Activated gamma-delta T cell treated with Interleukin-2 at 50 U/mL for 16 hours (primary cell): ENCODE measurements around the gene CASKIN1.
"Not testable (repeated sequence)": the region's sequence is repeated elsewhere in the genome, so short reads cannot be mapped to it uniquely, and the experiment has no call there.

ENCODE experiments used
- DNase-seq: peaks from one replicate; pipeline ENCODE4 v3.0.0-alpha.2; 2020

Gene CASKIN1

DNA sequence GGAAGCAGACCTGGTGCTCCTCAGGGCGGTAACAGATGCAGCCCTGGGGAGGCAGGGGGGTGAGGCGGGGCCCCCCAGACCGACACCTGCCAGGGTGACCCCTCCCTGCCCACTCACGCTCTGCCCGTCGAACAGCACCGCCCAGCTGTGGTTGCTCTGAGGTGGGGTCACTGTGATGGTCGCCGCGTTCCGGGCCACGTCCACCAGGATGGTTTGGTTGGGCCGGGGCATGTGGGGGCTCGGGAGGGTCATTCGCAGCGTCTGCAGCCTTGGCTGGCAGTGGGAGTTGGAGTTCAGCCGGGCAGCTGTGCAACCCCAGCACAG, 13.6 kb upstream of the CASKIN1 start:
- DNase-seq: no peak

DNA sequence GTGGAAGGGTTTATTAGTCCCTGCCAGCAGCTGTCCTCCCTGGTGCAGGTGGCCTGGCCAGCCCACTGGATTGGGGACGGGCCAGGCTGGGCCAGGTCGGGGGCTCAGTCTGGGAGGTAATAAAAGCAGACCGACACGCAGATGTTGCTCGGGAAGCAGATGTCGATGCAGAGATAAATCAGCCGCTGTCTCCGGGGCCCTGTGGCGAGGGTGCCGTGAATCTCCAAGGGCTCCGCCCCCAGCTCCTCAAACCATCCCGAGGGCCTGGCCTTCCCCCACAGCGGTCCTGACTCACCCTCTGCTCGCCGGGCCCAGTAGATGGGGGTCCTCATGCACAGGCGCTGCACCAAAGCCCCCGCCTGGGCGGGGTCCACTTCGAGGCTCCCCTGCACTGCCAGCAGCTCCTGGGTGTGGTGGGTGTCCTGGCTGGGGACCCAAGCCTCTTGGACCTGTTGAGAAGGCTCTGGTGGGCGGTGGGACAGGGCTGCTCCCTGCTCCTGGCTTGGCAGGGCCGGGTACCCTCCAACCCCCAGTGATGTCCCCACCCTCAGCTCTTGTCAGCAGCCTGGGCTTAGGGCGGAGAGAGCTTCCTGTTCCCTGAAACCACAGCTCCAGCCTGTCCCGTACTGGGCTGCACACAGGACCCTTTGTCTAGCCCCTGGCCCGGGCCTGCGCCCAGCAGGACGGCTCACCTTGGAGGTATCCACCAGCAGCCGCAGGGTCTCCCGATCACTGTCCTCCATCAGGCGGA, 13.0 kb upstream of the CASKIN1 start:
- DNase-seq: no peak

DNA sequence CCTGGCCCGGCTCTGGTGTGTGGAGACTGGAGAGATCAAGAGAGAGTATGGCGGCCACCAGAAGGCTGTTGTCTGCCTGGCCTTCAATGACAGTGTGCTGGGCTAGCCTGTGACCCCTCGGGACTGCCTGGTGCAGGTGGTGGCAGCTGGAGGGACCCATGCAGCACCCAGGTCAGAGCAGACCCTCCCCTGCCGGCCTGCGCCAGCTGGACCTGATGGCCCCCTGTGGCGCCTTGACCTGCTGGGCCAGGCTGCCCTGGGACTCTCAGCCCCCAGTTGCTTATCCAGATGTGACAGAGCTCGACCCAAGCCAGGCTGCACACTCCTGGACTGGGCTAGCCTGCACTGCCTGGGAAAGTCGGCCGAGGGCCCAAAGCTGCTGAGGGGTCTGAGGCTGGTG, 12.4 kb upstream of the CASKIN1 start:
- DNase-seq: no peak

DNA sequence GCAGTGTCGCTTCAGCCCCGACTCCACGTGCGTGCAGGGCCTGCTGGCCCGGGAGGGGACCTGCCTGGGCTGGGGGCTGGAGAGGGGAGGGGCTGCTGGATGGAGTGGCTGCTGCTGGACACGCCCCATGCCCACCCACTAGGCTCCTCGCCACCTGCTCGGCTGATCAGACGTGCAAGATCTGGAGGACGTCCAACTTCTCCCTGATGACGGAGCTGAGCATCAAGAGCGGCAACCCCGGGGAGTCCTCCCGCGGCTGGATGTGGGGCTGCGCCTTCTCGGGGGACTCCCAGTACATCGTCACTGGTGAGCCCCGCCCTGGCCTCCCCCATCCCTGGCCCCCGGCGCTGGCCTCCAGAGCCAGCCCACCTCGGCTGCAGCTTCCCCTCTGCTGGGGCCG, 11.9 kb upstream of the CASKIN1 start:
- DNase-seq: no peak

DNA sequence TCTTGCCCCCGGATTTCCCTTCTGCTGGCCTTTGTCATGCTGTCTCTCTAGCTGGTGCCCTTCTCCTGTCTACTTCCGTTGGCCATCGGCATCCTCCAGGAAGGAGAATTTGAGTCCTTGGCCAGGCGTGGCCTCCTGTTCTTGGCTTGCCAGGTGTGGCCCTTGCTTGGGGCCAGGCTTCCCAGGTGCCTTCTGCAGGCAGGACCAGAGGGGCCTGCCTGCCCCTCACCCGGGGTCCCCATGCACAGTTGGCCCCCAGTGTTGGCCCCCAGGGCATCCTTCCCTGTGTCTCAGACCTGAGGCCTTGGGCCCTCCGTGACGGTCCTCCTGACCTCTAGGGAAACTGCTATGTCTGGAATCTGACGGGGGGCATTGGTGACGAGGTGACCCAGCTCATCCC, 11.5 kb upstream of the CASKIN1 start:
- no peak for DNase-seq

DNA sequence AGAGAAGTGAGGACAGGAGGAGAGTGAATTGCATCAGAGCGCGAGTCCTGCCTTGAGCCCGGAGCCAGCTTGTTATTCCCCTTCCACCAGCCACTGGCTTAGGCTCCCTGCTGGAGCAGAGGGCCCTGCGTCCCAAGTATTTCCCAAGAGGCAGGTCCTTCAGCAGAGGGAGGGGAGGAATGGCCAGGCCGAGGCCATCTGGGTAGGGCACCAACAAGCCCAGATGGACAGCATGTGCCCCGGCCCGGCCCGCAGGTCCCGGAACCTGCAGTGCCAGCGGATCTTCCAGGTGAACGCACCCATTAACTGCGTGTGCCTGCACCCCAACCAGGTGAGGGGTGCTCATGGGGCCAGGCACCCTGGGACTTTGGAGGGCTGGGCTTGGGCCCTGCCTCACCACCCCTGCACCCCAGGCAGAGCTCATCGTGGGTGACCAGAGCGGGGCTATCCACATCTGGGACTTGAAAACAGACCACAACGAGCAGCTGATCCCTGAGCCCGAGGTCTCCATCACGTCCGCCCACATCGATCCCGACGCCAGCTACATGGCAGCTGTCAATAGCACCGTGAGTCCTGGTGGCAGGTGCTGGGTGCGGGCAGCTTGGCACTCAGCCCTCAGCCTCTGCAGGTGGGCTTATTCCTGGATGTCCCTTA, 10.5 kb upstream of the CASKIN1 start:
- DNase-seq: no peak

DNA sequence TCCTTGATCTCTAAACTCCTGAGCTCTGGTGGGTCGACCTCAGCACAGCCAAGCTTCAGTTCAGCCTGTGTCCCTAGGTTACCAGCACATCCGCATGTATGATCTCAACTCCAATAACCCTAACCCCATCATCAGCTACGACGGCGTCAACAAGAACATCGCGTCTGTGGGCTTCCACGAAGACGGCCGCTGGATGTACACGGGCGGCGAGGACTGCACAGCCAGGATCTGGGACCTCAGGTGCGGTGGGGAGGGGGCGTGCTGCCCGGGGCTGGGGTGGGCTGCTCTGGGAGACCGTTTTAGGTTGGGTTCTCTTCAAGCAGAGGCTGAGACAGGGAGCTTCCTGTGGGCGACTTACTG, 10.0 kb upstream of the CASKIN1 start:
- no peak for DNase-seq

DNA sequence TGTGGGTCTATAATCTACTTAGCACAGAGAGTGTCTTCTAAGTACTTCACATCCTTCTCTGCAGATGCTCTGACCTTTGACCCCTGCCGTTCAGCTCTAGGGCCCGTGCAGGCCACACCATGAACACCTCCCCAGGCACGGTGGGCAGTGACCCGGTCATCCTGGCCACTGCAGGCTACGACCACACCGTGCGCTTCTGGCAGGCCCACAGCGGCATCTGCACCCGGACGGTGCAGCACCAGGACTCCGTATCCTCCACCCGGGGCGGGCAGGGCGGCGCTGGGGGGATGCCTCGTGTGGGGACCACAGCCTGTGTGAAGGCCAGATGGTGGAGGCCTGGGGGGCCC, 9.5 kb upstream of the CASKIN1 start:
- no peak for DNase-seq

DNA sequence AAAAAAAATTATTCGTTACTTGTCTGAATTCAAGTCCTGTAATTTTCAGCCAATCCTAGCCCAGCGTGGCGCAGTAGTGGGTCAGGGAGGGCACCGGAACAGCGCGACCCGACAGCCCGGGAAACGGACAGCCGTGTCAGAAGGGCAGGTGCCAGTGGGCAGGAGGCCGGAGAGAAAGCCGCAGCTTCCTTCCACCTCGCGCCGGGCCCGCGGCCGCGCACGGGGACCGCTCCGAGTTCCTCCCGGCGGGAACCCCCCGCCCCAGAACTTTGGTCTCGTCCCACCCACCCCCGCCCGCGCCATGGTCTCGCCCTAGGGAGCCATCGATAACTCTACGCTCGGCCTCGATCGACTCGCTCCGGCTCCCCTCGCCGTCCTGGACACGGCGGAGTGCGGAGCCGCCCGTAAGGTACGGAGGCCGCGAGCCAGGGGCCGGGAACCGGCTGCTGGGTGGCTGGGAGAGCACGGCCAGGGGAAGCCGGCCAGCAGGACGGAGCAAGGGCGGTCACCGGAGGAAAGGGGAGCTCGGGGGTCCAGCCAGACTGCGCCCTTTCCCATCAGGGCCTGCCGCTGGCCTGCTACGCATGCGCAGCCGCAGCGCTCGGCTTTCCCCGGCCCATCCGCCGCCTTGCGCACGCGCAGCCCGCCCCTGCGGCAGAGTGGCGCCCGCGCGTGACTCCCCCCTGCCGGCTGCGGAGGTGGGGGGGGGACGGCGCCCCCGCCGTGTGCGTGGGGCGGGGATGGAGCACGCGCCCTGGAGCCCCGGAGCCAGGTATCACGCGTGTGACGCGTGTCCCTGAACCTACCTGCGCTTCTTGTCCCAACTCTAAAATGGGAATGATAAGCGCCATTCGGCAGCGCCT, 8.9 kb upstream of the CASKIN1 start, which contains the start of gene MLST8:
TSS of gene MLST8 (plus strand) at position 351 of the 863 bp plus-strand sequence. CDS start 632 bp downstream, outside the sequence.
- DNase-seq: peak; percentile 89

DNA sequence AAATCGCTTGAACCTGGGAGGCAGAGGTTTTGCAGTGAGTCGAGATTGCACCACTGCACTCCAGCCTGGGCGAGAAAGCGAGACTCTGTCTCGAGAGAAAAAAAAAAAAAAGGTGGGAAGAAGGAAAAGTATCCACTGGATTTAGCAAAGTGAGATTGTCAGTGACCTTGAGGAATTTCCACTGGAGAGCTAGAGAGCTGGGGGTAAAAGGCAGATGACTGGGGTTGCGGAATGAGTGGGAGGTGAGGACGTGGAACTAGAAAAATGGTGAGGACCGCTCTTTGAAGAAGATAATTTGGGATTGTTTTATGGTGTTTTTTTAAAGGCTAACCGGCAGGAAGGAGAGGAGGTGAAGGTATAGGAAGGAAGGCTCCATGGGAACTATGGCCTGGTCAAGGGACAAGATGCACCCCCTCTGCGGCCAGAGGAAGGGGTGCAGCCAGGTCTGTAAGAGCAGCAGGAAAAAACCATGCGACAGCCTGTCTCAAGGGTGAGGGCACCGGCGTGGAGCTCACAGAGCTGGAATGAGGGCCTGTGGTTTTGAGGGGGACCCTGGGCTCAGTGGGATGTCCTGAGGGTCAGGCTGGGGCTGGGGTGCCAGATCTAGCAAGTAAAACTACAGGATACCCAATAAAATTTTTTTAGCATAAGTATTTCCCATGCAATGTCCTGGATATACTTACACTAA, 8.2 kb upstream of the CASKIN1 start:
- DNase-seq: no peak

DNA sequence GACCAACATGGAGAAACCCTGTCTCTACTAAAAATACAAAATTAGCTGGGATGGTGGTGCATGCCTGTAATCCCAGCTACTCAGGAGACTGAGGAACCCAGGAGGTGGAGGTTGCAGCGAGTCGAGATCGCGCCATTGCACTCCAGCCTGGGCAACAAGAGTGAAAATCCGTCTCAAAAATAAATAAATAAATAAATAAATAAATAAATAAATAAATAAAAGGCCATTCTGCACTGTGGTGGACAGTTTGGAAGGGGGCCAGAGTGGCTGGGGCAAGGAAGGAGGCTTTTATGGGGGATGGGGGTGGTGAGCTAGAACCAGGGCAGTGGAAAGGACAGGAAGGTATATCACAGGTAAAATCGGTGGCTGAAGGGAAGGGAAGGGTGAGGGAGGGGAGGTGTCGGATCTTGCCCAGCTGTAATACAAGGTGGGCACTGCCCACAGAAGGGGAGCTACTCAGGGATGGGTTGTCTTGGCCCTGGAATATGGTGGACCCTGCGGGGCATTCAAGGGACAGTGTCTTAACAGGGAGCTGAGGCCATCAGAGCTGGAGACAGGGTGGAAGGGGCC, 6.8 kb upstream of the CASKIN1 start:
- DNase-seq: not testable (repeated sequence)

DNA sequence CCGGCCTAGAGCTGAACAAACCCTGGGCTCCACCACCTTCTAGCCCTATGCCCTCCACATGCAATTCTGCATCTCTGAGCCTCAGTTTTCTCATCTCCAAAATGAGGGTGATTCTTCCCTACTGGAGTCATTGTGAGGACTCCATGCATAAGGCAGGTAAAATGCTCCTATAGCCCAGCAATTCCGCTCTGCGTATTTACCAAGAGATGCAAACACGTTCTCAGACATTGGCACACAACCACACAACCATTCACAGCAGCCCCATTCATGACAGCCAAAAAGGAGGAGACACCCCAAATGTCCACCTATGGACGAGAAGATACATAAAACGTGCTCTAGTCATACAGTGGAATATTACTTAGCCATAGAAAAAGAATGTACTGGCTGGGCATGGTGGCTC, 3.9 kb upstream of the CASKIN1 start:
- DNase-seq: no peak

DNA sequence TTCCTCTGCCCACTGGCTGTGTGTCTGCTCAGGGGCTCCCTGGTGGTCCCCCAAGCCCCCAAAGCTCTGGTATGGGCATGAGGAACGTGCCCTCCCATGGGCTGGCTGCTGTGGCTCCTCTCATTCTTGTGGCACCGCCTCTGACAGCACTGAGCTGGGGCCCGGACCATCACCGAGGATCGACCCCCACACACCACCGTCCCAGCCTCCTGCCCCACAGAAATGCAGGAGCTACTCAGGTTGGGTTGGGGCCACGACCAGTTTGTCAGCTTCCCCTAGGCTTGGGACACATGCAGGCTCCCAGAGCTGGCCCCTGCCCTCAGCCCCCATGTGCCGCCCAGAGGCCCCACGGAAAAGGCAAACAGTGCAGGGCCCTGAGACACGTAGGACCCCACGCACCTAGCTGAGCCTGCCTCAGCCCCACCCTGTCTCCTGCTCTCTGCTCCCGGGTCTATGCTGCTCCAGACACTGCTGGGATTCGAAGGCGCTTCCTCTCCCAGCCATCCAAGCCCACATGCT, 3.3 kb upstream of the CASKIN1 start:
- DNase-seq: no peak

DNA sequence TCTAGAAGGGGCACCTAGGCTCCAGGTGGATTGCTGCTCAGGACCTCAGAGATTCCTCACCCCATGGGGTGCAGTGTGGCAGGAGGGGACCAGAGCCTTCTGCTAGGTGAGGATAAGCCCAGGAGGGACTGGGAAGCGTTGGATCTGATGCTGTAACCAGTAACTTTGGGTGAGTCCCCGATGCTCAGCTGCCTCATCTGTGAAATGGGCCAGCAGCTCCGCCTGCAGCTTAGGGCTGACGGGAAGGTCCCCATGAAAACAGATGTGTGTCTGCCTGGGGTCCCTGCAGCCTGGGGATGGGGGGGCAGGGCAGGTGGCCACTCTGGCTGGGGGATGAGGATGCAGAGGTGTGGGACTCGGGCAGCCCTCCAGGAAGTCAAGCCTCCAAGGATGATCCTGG, 2.7 kb upstream of the CASKIN1 start:
- DNase-seq: no peak

DNA sequence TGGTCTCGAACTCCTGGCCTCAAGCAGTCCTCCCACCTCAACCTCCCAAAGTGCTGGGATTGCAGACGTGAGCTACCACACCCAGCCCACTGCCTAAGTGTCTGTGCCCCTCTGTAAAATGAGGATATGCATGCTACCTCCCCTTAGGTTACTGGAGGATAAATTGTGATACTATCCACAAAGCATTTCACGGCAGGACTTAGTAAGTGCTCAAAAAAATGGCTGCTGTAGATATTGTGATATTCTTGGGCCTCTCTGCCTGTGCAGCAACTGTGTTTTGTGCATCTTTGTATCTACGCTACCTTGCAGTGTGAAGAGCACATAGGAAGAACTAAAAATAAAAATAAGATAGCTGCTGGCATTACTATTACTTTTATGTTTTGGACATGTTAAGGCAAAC, 1.9 kb upstream of the CASKIN1 start:
- DNase-seq: no peak

DNA sequence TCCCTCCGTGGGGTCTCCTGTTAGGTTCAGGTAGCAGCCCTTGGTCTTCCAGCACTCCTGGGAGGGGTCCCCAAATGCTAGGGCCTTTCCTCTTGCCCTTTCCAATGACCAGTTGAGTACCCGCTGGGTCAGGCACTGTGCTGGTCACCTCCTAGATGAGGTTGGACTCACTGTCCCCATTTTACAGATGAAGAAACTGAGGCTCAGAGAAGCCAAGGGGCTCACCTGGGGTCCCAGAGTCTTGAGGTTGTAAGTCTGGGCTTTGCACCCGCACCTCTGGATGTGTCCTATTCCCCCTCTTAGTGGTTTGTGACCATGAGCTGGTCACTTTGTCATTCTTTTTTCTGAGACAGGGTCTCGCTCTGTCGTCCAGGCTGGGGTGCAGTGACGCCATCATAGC, 1.4 kb upstream of the CASKIN1 start:
- no peak for DNase-seq

DNA sequence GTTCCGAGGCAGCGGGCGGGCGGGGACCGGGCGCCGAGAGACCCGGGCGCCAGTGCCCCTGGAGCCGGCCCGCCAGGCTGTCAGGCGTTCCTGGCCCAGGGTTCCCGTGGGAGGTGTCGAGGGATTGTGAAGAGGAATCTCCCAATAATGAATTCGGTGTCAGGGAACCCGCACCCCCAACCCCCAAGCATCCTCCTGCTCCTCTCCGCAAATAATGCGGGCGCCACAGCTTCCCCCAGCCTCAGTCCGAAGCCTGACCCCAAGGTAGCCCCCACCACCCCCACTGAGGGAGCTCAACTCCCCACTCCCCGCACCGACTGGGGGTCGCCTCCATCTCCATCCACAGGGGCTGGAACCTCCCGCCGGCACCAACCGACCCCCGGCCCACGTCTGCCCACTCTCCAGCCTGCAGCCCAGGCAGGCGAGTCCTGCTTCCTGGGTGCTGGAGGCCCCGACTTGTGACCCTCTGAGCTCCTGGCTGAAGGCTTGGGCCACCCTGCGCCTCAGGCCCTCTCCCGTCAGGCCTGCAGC, 641 bp upstream of the CASKIN1 start:
- no peak for DNase-seq

DNA sequence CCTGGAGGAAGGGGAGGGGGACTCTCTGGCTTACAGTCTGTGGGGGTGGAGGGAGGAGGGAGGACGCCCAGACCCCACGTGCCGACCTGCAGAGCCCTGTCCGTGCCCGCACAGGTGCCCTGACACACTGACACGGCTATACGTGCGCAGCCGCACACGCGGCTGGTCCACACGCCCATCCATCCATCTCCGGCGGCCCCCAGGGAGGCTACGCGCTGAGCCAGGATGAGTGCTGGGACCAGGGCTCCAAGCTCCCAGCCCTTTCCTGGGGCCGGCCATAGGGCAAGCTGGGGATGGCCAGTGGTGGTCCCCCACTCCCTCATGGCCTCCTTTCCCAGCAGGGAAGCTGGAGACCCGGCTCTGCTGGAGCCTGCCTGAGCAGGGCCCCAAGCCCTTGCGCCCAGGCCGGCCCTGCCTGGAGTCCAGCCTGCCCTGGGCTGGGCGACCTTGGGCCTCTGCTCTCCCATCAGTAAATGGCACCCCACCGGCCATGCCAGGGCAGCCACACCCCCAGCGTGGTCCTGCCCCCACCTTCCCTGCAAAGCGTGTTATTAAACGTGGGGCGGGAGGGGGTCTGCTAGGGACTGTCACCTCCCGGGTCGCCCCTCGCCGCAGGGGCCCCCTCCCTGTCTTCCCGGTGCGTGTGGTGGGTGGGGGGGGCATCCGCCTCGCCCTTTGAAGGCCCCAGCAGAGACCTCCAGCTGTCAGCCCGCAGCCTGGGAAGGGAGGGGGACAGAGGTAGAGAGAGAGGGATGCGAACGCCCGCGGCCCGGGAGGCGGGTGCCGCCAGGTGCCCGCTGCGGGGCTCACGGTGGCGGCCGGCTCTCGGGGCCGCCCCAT, 863 bp downstream of the CASKIN1 start:
- no peak for DNase-seq

DNA sequence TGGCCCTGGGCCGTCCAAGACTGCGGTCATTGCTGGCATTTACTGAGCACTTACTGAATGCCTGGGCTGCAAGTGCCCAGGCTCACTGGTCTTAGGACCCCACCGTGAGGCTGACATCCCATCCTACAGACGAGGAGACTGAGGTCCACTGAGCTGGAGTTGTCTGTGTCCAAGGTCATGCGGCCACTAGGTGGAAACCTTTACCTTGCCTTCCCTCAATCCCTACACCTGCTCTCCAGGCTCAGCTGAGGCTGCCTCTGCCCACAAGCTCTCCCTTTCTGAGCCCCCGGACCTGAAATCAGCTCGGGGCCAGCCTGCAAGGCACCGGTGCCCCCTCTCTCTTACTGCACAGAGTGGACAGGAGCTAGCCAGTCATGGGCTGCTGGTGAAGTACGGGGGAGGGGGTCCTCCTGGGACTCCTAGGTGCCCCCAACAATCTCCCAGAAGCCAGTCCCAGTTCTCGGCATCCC, 1.5 kb downstream of the CASKIN1 start:
- DNase-seq: peak; percentile 43

DNA sequence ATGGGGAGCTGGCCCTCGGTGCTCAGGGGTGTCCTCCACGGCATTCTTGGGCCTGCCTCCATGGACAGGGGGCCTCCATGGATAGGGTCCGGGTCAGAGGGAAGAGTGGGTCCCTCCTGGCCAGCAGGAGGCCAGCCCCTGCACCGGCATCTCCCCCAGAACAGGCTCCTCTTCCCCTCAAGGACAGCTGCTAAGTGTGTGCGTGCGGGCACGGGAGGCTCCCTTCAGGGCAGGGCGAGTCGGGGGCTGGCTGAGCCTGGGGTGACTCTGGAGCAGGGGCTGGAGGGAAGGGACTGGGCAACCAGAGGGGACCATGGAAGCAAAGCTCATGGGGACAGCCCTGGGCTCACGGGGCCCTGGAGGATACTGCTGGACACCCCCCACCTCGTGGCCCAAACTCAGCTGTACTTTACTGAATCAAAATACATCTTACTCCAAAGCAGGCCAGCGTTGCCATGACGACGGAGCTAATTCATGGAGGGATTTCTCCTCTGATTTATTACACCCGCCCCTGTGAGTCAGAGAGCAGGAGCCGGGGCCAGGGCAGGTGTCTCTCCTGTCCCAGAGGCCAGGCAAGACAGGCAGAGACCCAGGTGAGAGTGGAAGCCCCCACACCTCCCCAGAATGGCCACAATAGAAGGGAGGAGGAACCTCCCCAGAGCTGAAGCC, 2.1 kb downstream of the CASKIN1 start:
- no peak for DNase-seq

DNA sequence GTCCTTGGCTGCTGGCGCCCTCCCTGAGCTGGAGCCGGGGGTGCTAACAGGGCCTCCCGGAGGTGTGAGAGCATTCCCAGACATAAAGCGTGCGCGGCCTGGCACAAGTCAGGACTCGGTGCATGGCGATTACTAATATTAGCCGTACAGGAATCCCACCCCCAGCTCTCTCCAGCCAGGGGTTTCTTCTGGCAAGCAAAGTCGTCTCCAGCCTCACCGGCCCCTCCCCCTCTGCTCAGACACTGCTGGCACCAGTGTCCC, 5.0 kb downstream of the CASKIN1 start:
- no peak for DNase-seq
